Measurements from ENCODE around the gene LINS1. TPM values are rescaled to one million over a fixed set of nuclear protein-coding genes. Genes with fewer than 3 reads are reported as not detected.

LINS1 gene
- polyA plus RNA-seq, 1 donor (not counting 4 experiments of a cell fraction or from before 2014, with no cell fraction given), result 19.4 TPM

DNA sequence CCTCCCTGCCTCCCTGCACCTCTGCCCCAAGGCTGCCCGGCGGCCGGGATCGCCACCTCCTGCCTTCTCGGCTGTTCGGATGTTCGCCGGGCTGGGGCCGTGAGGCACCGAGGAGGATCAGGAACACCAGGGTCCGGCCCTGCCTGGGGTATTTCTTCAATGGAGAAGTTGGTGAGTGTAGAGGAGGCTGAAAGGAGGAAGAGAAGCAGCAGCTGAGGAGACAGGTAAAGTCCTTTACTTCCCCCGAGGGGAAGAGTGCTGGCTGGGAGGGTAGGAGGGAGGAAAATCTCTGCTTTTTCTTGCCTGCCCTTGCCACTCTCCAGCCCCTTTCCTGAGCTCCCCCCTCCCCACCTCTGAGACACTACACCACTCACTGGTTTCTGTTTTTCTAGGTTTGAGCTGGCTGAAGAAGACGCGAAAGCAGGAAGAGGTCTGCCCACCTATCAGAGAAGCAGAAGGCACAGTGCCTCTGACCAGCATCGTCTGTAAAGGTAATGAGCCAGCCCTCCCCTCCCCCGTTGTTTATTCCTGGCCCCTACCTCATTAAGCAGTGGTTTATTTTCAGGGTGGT lies 924 bp upstream of the LINS1 start:
- Histone ChIP-seq H2AFZ (ENCODE audit: control insufficient read depth, low read length) (peak overlapping the region; percentile 88), H3K4me2 (ENCODE audit: control insufficient read depth, extremely low read depth, insufficient read depth, low read depth, low read length) (peak overlapping the region; percentile 89), H3K79me2 (ENCODE audit: control insufficient read depth, insufficient read depth, low read length) (peaks cover 85% of the 10 kb centered on the region), H3K27ac (ENCODE audit: control insufficient read depth, insufficient read depth, low read length) (peak overlapping the region; percentile 92), H3K9ac (ENCODE audit: control insufficient read depth, extremely low read depth, insufficient read depth, low read length) (peak overlapping the region; percentile 98), H3K4me1 (ENCODE audit: control insufficient read depth, extremely low read depth, insufficient read depth, low read length) (peaks cover 22% of the 10 kb centered on the region), H3K9me3 (ENCODE audit: control insufficient read depth, low read depth, low read length) (no peaks in the 10 kb centered on the region), H3K36me3 (ENCODE audit: control insufficient read depth in 2 of 2, extremely low read depth in 1 of 2, insufficient read depth in 2 of 2, low read length in 2 of 2) (peaks cover 2 to 4% of the 10 kb centered on the region in 2 experiments), H3K27me3 (ENCODE audit: control insufficient read depth, extremely low read depth, insufficient read depth, low read length) (no peaks in the 10 kb centered on the region), H4K20me1 (ENCODE audit: control insufficient read depth, extremely low read depth, insufficient read depth, low read length) (no peaks in the 10 kb centered on the region), H3K4me3 (ENCODE audit: control insufficient read depth in 2 of 3, extremely low read depth in 1 of 3, insufficient read depth in 2 of 3, low read depth in 1 of 3, low read length in 3 of 3) (peak overlapping the region; percentile 83 to 99 (median 94)), H3K9me1 (ENCODE audit: control insufficient read depth, extremely low read depth, insufficient read depth, low read length) (no peaks in the 10 kb centered on the region)
- no peak for TF ChIP-seq EZH2 (IDR thresholded peaks at IDR 0.05; ENCODE audit: low read length)
- TF ChIP-seq, protein P1, sequence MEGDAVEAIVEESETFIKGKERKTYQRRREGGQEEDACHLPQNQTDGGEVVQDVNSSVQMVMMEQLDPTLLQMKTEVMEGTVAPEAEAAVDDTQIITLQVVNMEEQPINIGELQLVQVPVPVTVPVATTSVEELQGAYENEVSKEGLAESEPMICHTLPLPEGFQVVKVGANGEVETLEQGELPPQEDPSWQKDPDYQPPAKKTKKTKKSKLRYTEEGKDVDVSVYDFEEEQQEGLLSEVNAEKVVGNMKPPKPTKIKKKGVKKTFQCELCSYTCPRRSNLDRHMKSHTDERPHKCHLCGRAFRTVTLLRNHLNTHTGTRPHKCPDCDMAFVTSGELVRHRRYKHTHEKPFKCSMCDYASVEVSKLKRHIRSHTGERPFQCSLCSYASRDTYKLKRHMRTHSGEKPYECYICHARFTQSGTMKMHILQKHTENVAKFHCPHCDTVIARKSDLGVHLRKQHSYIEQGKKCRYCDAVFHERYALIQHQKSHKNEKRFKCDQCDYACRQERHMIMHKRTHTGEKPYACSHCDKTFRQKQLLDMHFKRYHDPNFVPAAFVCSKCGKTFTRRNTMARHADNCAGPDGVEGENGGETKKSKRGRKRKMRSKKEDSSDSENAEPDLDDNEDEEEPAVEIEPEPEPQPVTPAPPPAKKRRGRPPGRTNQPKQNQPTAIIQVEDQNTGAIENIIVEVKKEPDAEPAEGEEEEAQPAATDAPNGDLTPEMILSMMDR (optimal IDR thresholded peaks at IDR 0.05 in 1 of 3, IDR thresholded peaks at IDR 0.05 in 1 of 3, conservative IDR thresholded peaks at IDR 0.05 in 1 of 3; ENCODE audit: extremely low read depth in 1 of 3, insufficient read depth in 2 of 3, low read length in 3 of 3), result no peak
- dilution Hi-C loops (cut with MboI; ENCODE audit: extremely low pct_ligation_motif_present, low sequenced_read_pairs), result no loop called here
- DNase-seq (ENCODE audit: low read depth, low spot score) (no peak), FAIRE-seq (no peak)

DNA sequence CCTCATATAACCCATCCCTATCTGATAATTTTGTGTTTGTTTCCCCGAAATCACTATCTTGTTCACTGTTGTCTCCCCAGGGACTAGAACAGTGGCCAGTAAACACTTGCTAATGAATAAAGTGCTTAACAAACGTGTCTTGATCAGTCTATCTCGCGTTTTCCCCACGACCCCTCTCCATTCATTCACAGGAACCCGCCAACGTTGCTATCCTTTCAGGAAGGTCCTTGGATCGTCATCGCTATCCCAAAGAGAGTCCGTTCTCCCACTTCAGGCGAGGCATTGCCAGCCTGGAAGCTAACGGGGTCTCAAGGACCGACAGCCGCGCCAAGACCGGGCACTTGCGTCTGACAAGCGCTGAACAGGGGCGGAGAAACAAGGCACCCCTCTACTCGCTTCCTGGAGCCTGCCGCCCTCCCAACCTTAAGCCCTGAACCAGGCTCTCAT lies 344 bp downstream of the LINS1 start:
- Histone ChIP-seq H3K9ac (ENCODE audit: control insufficient read depth, extremely low read depth, insufficient read depth, low read length) (peak overlapping the region; percentile 95), H3K27ac (ENCODE audit: control insufficient read depth, insufficient read depth, low read length) (peak overlapping the region; percentile 90), H3K27me3 (ENCODE audit: control insufficient read depth, extremely low read depth, insufficient read depth, low read length) (no peaks in the 10 kb centered on the region), H3K9me3 (ENCODE audit: control insufficient read depth, low read depth, low read length) (no peaks in the 10 kb centered on the region), H3K4me1 (ENCODE audit: control insufficient read depth, extremely low read depth, insufficient read depth, low read length) (peaks cover 32% of the 10 kb centered on the region), H2AFZ (ENCODE audit: control insufficient read depth, low read length) (peak overlapping the region; percentile 80), H3K9me1 (ENCODE audit: control insufficient read depth, extremely low read depth, insufficient read depth, low read length) (no peaks in the 10 kb centered on the region), H3K79me2 (ENCODE audit: control insufficient read depth, insufficient read depth, low read length) (peaks cover 85% of the 10 kb centered on the region), H4K20me1 (ENCODE audit: control insufficient read depth, extremely low read depth, insufficient read depth, low read length) (no peaks in the 10 kb centered on the region), H3K4me3 (ENCODE audit: control insufficient read depth in 2 of 3, extremely low read depth in 1 of 3, insufficient read depth in 2 of 3, low read depth in 1 of 3, low read length in 3 of 3) (peak overlapping the region; percentile 85 to 100 (median 99)), H3K4me2 (ENCODE audit: control insufficient read depth, extremely low read depth, insufficient read depth, low read depth, low read length) (peak overlapping the region; percentile 100), H3K36me3 (ENCODE audit: control insufficient read depth in 2 of 2, extremely low read depth in 1 of 2, insufficient read depth in 2 of 2, low read length in 2 of 2) (peaks cover 0 to 4% of the 10 kb centered on the region in 2 experiments)
- FAIRE-seq (no peak), DNase-seq (ENCODE audit: low read depth, low spot score) (no peak)
- TF ChIP-seq, protein P1 (optimal IDR thresholded peaks at IDR 0.05 in 1 of 3, IDR thresholded peaks at IDR 0.05 in 1 of 3, conservative IDR thresholded peaks at IDR 0.05 in 1 of 3; ENCODE audit: extremely low read depth in 1 of 3, insufficient read depth in 2 of 3, low read length in 3 of 3), result no peak
- no peak for TF ChIP-seq EZH2 (IDR thresholded peaks at IDR 0.05; ENCODE audit: low read length)
- dilution Hi-C loops (cut with MboI; ENCODE audit: extremely low pct_ligation_motif_present, low sequenced_read_pairs), result no loop called here

Measured in keratinocyte (primary cell).